GF-D8 (cell line): Measurements from ENCODE around the gene CHST12.
"Not testable (repeated sequence)": the region's sequence is repeated elsewhere in the genome, so short reads cannot be mapped to it uniquely, and the experiment has no call there.

ENCODE experiments used
- DNase-seq: peaks from one replicate; lab custom pipeline; 2025; lab: John Stamatoyannopoulos, UW

Gene CHST12

GRCh38 chr7:2460641-2461040, 57.2 kb downstream of the CHST12 start:
- DNase-seq = no peak

- no peak for DNase-seq
Measured at GRCh38 chr7:2461268-2462026, 58.0 kb downstream of the CHST12 start.

GRCh38 chr7:2462731-2463130, 59.3 kb downstream of the CHST12 start:
- no peak for DNase-seq

GRCh38 chr7:2465928-2466327, 62.5 kb downstream of the CHST12 start:
- DNase-seq = no peak

GRCh38 chr7:2466675-2467074, 63.3 kb downstream of the CHST12 start:
- DNase-seq = no peak

- DNase-seq = no peak
Measured at GRCh38 chr7:2468227-2468626, 64.8 kb downstream of the CHST12 start.

- DNase-seq = not testable (repeated sequence)
Measured at GRCh38 chr7:2469460-2470203, 66.2 kb downstream of the CHST12 start.

- no peak for DNase-seq
Measured at GRCh38 chr7:2470204-2471021, 67.0 kb downstream of the CHST12 start.

GRCh38 chr7:2471022-2471329, 67.6 kb downstream of the CHST12 start:
- no peak for DNase-seq

GRCh38 chr7:2471396-2471795, 68.0 kb downstream of the CHST12 start:
- DNase-seq = no peak

GRCh38 chr7:2472739-2473138, 69.3 kb downstream of the CHST12 start:
- no peak for DNase-seq

GRCh38 chr7:2473496-2474180, 70.2 kb downstream of the CHST12 start:
- no peak for DNase-seq

GRCh38 chr7:2474224-2474623, 70.8 kb downstream of the CHST12 start:
- no peak for DNase-seq

GRCh38 chr7:2474813-2475677, 71.6 kb downstream of the CHST12 start:
- no peak for DNase-seq

- DNase-seq = no peak
Measured at GRCh38 chr7:2475678-2476015, 72.2 kb downstream of the CHST12 start.

- DNase-seq = no peak
Measured at GRCh38 chr7:2476298-2476697, 72.9 kb downstream of the CHST12 start, which contains the start of gene GRIFIN. Gene GRIFIN (minus strand): TSS chr7:2476398. CDS start chr7:2476383, 15 bp downstream.

- DNase-seq = no peak
Measured at GRCh38 chr7:2476776-2477446, 73.5 kb downstream of the CHST12 start.

- peak; percentile 76 for DNase-seq
Measured at GRCh38 chr7:2477447-2478398, 74.3 kb downstream of the CHST12 start.

- peak; percentile 47 for DNase-seq
Measured at GRCh38 chr7:2478399-2478785, 75.0 kb downstream of the CHST12 start.

GRCh38 chr7:2478800-2479199, 75.4 kb downstream of the CHST12 start:
- DNase-seq = no peak
